IMR-90 (cell line): ENCODE results near the gene PRKCB.

Experiments used
- BHLHE40 ChIP-seq: fragments of 150-350 bp; IDR thresholded peaks from 2 replicates; pipeline ENCODE4 v1.6.1; 2016; ENCODE audit warnings: mild to moderate bottlenecking, low read depth, low read length
- CEBPB ChIP-seq: IDR thresholded peaks from 2 replicates; pipeline ENCODE4 v1.6.1; 2012; ENCODE audit warnings: low read depth, low read length, improper control_type of control experiment
- ELK1 ChIP-seq: fragments of 150-350 bp; IDR thresholded peaks from 2 replicates; pipeline ENCODE4 v1.6.1; 2016; ENCODE audit warnings: low read depth, mild to moderate bottlenecking, low read length, moderate library complexity, borderline replicate concordance
- MAFK ChIP-seq: IDR thresholded peaks from 2 replicates; pipeline ENCODE4 v1.6.1; 2012; ENCODE audit warnings: low read depth, low read length, improper control_type of control experiment
- MAZ ChIP-seq: IDR thresholded peaks from 2 replicates; pipeline ENCODE4 v1.6.1; 2012; ENCODE audit warnings: low read depth, mild to moderate bottlenecking, low read length, improper control_type of control experiment, moderate library complexity, borderline replicate concordance
- MXI1 ChIP-seq: IDR thresholded peaks from 2 replicates; pipeline ENCODE4 v1.6.1; 2012; ENCODE audit warnings: low read depth, mild to moderate bottlenecking, low read length, moderate library complexity, borderline replicate concordance
- NFE2L2 ChIP-seq: fragments of 150-350 bp; IDR thresholded peaks from 2 replicates; pipeline ENCODE4 v1.6.1; 2016; ENCODE audit warnings: low read depth, mild to moderate bottlenecking, low read length
- POLR2A ChIP-seq: IDR thresholded peaks from 2 replicates; pipeline ENCODE4 v1.6.1; 2012; ENCODE audit warnings: mild to moderate bottlenecking, low read depth, low read length
- RAD21 ChIP-seq: IDR thresholded peaks from 2 replicates; pipeline ENCODE4 v1.6.1; 2012; ENCODE audit warnings: low read length, improper control_type of control experiment
- RFX5 ChIP-seq: IDR thresholded peaks from 2 replicates; pipeline ENCODE4 v1.8.0; 2012; ENCODE audit warnings: low read depth, mild to moderate bottlenecking, low read length, moderate library complexity
- TF ChIP-seq, protein P1 (sequence below): conservative IDR thresholded peaks from 2 replicates; pipeline ENCODE4 v1.5.1; 2012; ENCODE audit warnings: mild to moderate bottlenecking, low read depth, low read length, improper control_type of control experiment

DNA sequence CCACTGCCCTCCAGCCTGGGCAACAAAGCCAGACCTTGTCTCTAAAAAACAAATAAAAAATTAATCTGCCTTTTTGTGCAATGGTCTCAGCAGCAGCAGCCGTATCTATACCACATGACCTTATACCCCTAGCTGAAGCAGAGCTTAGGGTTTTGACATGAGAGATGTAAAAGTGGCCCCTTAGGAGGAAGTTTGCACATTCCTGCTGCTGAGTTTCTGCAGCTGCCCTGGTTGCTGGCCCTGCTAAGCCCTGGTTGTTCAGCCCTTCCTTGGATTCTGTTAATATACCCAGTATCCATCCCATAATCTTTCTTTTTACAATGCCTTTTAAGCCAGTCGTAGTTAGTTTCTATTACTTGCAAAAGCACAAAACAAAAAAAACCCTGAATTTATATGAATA, 33.0 kb upstream of the PRKCB start:
- TF ChIP-seq, protein P1, sequence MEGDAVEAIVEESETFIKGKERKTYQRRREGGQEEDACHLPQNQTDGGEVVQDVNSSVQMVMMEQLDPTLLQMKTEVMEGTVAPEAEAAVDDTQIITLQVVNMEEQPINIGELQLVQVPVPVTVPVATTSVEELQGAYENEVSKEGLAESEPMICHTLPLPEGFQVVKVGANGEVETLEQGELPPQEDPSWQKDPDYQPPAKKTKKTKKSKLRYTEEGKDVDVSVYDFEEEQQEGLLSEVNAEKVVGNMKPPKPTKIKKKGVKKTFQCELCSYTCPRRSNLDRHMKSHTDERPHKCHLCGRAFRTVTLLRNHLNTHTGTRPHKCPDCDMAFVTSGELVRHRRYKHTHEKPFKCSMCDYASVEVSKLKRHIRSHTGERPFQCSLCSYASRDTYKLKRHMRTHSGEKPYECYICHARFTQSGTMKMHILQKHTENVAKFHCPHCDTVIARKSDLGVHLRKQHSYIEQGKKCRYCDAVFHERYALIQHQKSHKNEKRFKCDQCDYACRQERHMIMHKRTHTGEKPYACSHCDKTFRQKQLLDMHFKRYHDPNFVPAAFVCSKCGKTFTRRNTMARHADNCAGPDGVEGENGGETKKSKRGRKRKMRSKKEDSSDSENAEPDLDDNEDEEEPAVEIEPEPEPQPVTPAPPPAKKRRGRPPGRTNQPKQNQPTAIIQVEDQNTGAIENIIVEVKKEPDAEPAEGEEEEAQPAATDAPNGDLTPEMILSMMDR = no peak
- TF ChIP-seq RFX5 (no peak), ELK1 (no peak), RAD21 (no peak), MXI1 (no peak), POLR2A (no peak), NFE2L2 (no peak), CEBPB (no peak), MAFK (no peak), BHLHE40 (no peak), MAZ (no peak)
